ENCODE results near the gene PCMTD2. TPM values are rescaled to one million over a fixed set of nuclear protein-coding genes. Genes with fewer than 3 reads are reported as not detected.

PCMTD2 gene
- polyA plus RNA-seq, 3 donors = 26.5 to 49.1 (median 27.6) TPM

GRCh38 chr20:64214952-64215351 lies 40.6 kb upstream of the PCMTD2 start:
- Histone ChIP-seq H3K4me3 (replicated peaks in 1 of 3; ENCODE audit: low read depth in 2 of 3, low read length in 3 of 3) (no peak overlapping the region), H3K9me3 (replicated peaks in 1 of 2; ENCODE audit: control insufficient read depth in 1 of 2, insufficient read depth in 1 of 2, low read length in 2 of 2) (no peaks in the 10 kb centered on the region), H3K4me1 (ENCODE audit: control insufficient read depth in 1 of 2, insufficient read depth in 2 of 2, low read length in 2 of 2) (no peaks in the 10 kb centered on the region), H4K20me1 (ENCODE audit: insufficient read depth, low read length) (no peaks in the 10 kb centered on the region), H3K27me3 (ENCODE audit: control insufficient read depth in 2 of 2, insufficient read depth in 2 of 2, low read length in 2 of 2) (no peaks in the 10 kb centered on the region), H3K4me2 (replicated peaks; ENCODE audit: extremely low read depth, low read length, poor library complexity, severe bottlenecking) (no peak overlapping the region), H3K27ac (ENCODE audit: low read depth in 1 of 2, low read length in 2 of 2) (no peak overlapping the region), H2AFZ (ENCODE audit: insufficient read depth, low read depth, low read length, poor library complexity, severe bottlenecking) (no peak overlapping the region), H3K36me3 (replicated peaks in 1 of 2; ENCODE audit: control insufficient read depth in 1 of 2, insufficient read depth in 2 of 2, low read length in 2 of 2) (no peaks in the 10 kb centered on the region), H3K79me2 (ENCODE audit: insufficient read depth, low read length) (no peaks in the 10 kb centered on the region), H3K9ac (ENCODE audit: insufficient read depth, low read length, poor library complexity, severe bottlenecking) (no peak overlapping the region)
- H3K27ac Mint-ChIP-seq = no peak overlapping the region
- peaks cover 3 to 6% (median 6%) of the 10 kb centered on the region in 3 donors for H3K27me3 Mint-ChIP-seq (ENCODE audit: low read depth in 3 of 3)
- no peak for DNase-seq
- WGBS (ENCODE audit: insufficient coverage) = 62% methylated on average over 6 of the region's 6 CpGs
- intact Hi-C loops (cut with micrococcal nuclease) = no loop called here
- H3K36me3 Mint-ChIP-seq = no peaks in the 10 kb centered on the region
- no peaks in the 10 kb centered on the region for H3K4me1 Mint-ChIP-seq
- no peak overlapping the region for H3K4me3 Mint-ChIP-seq
- no peaks in the 10 kb centered on the region for H3K9me3 Mint-ChIP-seq
- no peak for TF ChIP-seq CTCF (IDR thresholded peaks at IDR 0.05)

- no peaks in the 10 kb centered on the region for H3K4me1 ChIP-seq (ENCODE audit: control insufficient read depth in 1 of 2, insufficient read depth in 2 of 2, low read length in 2 of 2)
- intact Hi-C loops (cut with micrococcal nuclease) = no loop called here
- no peaks in the 10 kb centered on the region for H4K20me1 ChIP-seq (ENCODE audit: insufficient read depth, low read length)
- TF ChIP-seq CTCF (IDR thresholded peaks at IDR 0.05) = no peak
- no peak overlapping the region for H3K9ac ChIP-seq (ENCODE audit: insufficient read depth, low read length, poor library complexity, severe bottlenecking)
- peaks cover 0 to 8% (median 6%) of the 10 kb centered on the region in 3 donors for H3K27me3 Mint-ChIP-seq (ENCODE audit: low read depth in 3 of 3)
- no peak overlapping the region for H3K4me3 ChIP-seq (replicated peaks in 1 of 3; ENCODE audit: low read depth in 2 of 3, low read length in 3 of 3)
- no peaks in the 10 kb centered on the region for H3K36me3 ChIP-seq (replicated peaks in 1 of 2; ENCODE audit: control insufficient read depth in 1 of 2, insufficient read depth in 2 of 2, low read length in 2 of 2)
- DNase-seq = no peak
- no peaks in the 10 kb centered on the region for H3K9me3 Mint-ChIP-seq
- H2AFZ ChIP-seq (ENCODE audit: insufficient read depth, low read depth, low read length, poor library complexity, severe bottlenecking) = no peak overlapping the region
- H3K79me2 ChIP-seq (ENCODE audit: insufficient read depth, low read length) = no peaks in the 10 kb centered on the region
- no peaks in the 10 kb centered on the region for H3K4me1 Mint-ChIP-seq
- WGBS (ENCODE audit: insufficient coverage) = 72% methylated on average over 3 of the region's 3 CpGs
- no peak overlapping the region for H3K27ac Mint-ChIP-seq
- H3K36me3 Mint-ChIP-seq = no peaks in the 10 kb centered on the region
- no peak overlapping the region for H3K4me3 Mint-ChIP-seq
- no peak overlapping the region for H3K4me2 ChIP-seq (replicated peaks; ENCODE audit: extremely low read depth, low read length, poor library complexity, severe bottlenecking)
- no peaks in the 10 kb centered on the region for H3K27me3 ChIP-seq (ENCODE audit: control insufficient read depth in 2 of 2, insufficient read depth in 2 of 2, low read length in 2 of 2)
- H3K27ac ChIP-seq (ENCODE audit: low read depth in 1 of 2, low read length in 2 of 2) = no peak overlapping the region
- no peaks in the 10 kb centered on the region for H3K9me3 ChIP-seq (replicated peaks in 1 of 2; ENCODE audit: control insufficient read depth in 1 of 2, insufficient read depth in 1 of 2, low read length in 2 of 2)
These were observed 39.5 kb upstream of the PCMTD2 start for GRCh38 chr20:64216036-64216435.
